ACC112 (cell line): ENCODE measurements around the gene EVI2B.

Experiments
- H2AFZ ChIP-seq: fragments of 200-600 bp; sonication (generic); one replicate; pipeline ENCODE4 v1.6.0; 2017; ENCODE audit warnings: antibody characterized with exemption, low read length; ENCODE audit not compliant: unreplicated experiment
- H3K27ac ChIP-seq: fragments of 200-600 bp; sonication (generic); 2 replicates; pipeline ENCODE4 v1.5.1; 2014; ENCODE audit warnings: low read depth, mild to moderate bottlenecking, antibody characterized with exemption, low read length, moderate library complexity
- H3K27me3 ChIP-seq: fragments of 200-600 bp; sonication (generic); 2 replicates; pipeline ENCODE4 v1.6.1; 2014; ENCODE audit warnings: mild to moderate bottlenecking, antibody characterized with exemption, low read length, moderate library complexity, mixed read lengths; ENCODE audit not compliant: insufficient read depth
- H3K36me3 ChIP-seq: fragments of 200-600 bp; sonication (generic); 2 replicates; pipeline ENCODE4 v1.6.1; 2016; ENCODE audit warnings: mild to moderate bottlenecking, antibody characterized with exemption, low read length, moderate library complexity, mixed read lengths; ENCODE audit not compliant: insufficient read depth
- H3K4me1 ChIP-seq: fragments of 200-600 bp; sonication (generic); one replicate; pipeline ENCODE4 v1.6.1; 2016; ENCODE audit warnings: low read length, mixed read lengths; ENCODE audit not compliant: insufficient read depth, unreplicated experiment, control insufficient read depth
- H3K4me3 ChIP-seq: fragments of 200-600 bp; sonication (generic); 2 replicates; pipeline ENCODE4 v1.5.1; 2014; ENCODE audit warnings: mild to moderate bottlenecking, low read depth, low read length
- H3K79me2 ChIP-seq: fragments of 200-600 bp; sonication (generic); one replicate; pipeline ENCODE4 v1.6.0; 2016; ENCODE audit warnings: low read length; ENCODE audit not compliant: control insufficient read depth, unreplicated experiment, insufficient read depth

The EVI2B gene

GRCh38 chr17:31311526-31311925 is 2.3 kb downstream of the EVI2B start:
- H3K4me1 ChIP-seq, result peaks cover 14% of the 10 kb centered on the region

GRCh38 chr17:31310886-31311285 is 3.0 kb downstream of the EVI2B start:
- no peak overlapping the region for H3K4me3 ChIP-seq
- no peaks in the 10 kb centered on the region for H3K36me3 ChIP-seq
- H3K27me3 ChIP-seq, result no peaks in the 10 kb centered on the region
- H3K79me2 ChIP-seq, result peaks cover 14% of the 10 kb centered on the region
- no peak overlapping the region for H3K27ac ChIP-seq
- H2AFZ ChIP-seq, result no peak overlapping the region
- H3K4me1 ChIP-seq, result peaks cover 14% of the 10 kb centered on the region

More at GRCh38 chr17:31311526-31311925, 2.3 kb downstream of the EVI2B start:
- no peak overlapping the region for H3K27ac ChIP-seq
- no peak overlapping the region for H3K4me3 ChIP-seq
- no peaks in the 10 kb centered on the region for H3K27me3 ChIP-seq
- peaks cover 14% of the 10 kb centered on the region for H3K79me2 ChIP-seq
- no peaks in the 10 kb centered on the region for H3K36me3 ChIP-seq
- no peak overlapping the region for H2AFZ ChIP-seq

- no peak overlapping the region for H3K27ac ChIP-seq
- H3K36me3 ChIP-seq, result peaks cover 2% of the 10 kb centered on the region
- H3K4me3 ChIP-seq, result no peak overlapping the region
- no peak overlapping the region for H2AFZ ChIP-seq
- H3K79me2 ChIP-seq, result peaks cover 14% of the 10 kb centered on the region
- H3K27me3 ChIP-seq, result no peaks in the 10 kb centered on the region
- peaks cover 14% of the 10 kb centered on the region for H3K4me1 ChIP-seq
These were observed 3.6 kb downstream of the EVI2B start for GRCh38 chr17:31310260-31310659.

GRCh38 chr17:31309556-31309955 is 4.3 kb downstream of the EVI2B start:
- H2AFZ ChIP-seq, result no peak overlapping the region
- peaks cover 8% of the 10 kb centered on the region for H3K4me1 ChIP-seq
- no peak overlapping the region for H3K27ac ChIP-seq
- no peaks in the 10 kb centered on the region for H3K27me3 ChIP-seq
- H3K36me3 ChIP-seq, result peaks cover 9% of the 10 kb centered on the region
- H3K4me3 ChIP-seq, result no peak overlapping the region
- peaks cover 20% of the 10 kb centered on the region for H3K79me2 ChIP-seq

- Histone ChIP-seq H3K36me3 (peaks cover 13% of the 10 kb centered on the region), H3K79me2 (peaks cover 20% of the 10 kb centered on the region), H3K4me3 (no peak overlapping the region), H2AFZ (no peak overlapping the region), H3K4me1 (peaks cover 5% of the 10 kb centered on the region), H3K27ac (no peak overlapping the region), H3K27me3 (no peaks in the 10 kb centered on the region)
These were observed 5.2 kb downstream of the EVI2B start for GRCh38 chr17:31308372-31309334.

- Histone ChIP-seq H3K27me3 (no peaks in the 10 kb centered on the region), H2AFZ (no peak overlapping the region), H3K79me2 (peaks cover 20% of the 10 kb centered on the region), H3K4me3 (no peak overlapping the region), H3K27ac (no peak overlapping the region), H3K36me3 (peaks cover 16% of the 10 kb centered on the region), H3K4me1 (peaks cover 5% of the 10 kb centered on the region)
These were observed 6.2 kb downstream of the EVI2B start for GRCh38 chr17:31307640-31308039.

- Histone ChIP-seq H3K27me3 (no peaks in the 10 kb centered on the region), H2AFZ (no peak overlapping the region), H3K4me3 (no peak overlapping the region), H3K79me2 (peaks cover under 1% of the 10 kb centered on the region), H3K36me3 (peaks cover 8% of the 10 kb centered on the region; the same call in 1 of the 2 replicates), H3K4me1 (no peaks in the 10 kb centered on the region), H3K27ac (no peak overlapping the region)
These were observed 14.2 kb downstream of the EVI2B start for GRCh38 chr17:31299624-31300023.

- no peaks in the 10 kb centered on the region for H3K27me3 ChIP-seq
- H3K4me3 ChIP-seq, result no peak within 1 kb of the TSS
- H3K36me3 ChIP-seq, result no peaks in the 10 kb centered on the region
- no peak within 1 kb of the TSS for H3K27ac ChIP-seq
- H3K4me1 ChIP-seq, result no peaks in the 10 kb centered on the region
- no peaks in the 10 kb centered on the region for H3K79me2 ChIP-seq
- H2AFZ ChIP-seq, result no peak within 1 kb of the TSS
These were observed 16.8 kb downstream of the EVI2B start, which contains the start of gene OMG for GRCh38 chr17:31297090-31297489. TSS of gene OMG (minus strand) at chr17:31297239. CDS start at chr17:31296331, 908 bp downstream.

GRCh38 chr17:31296142-31296541 is 17.7 kb downstream of the EVI2B start:
- Histone ChIP-seq H3K36me3 (no peaks in the 10 kb centered on the region), H3K4me1 (no peaks in the 10 kb centered on the region), H3K27ac (no peak overlapping the region), H2AFZ (no peak overlapping the region), H3K4me3 (no peak overlapping the region), H3K79me2 (no peaks in the 10 kb centered on the region), H3K27me3 (no peaks in the 10 kb centered on the region)

GRCh38 chr17:31295489-31295871 is 18.4 kb downstream of the EVI2B start:
- no peaks in the 10 kb centered on the region for H3K36me3 ChIP-seq
- no peaks in the 10 kb centered on the region for H3K79me2 ChIP-seq
- H3K27ac ChIP-seq, result no peak overlapping the region
- H2AFZ ChIP-seq, result no peak overlapping the region
- H3K27me3 ChIP-seq, result no peaks in the 10 kb centered on the region
- no peaks in the 10 kb centered on the region for H3K4me1 ChIP-seq
- no peak overlapping the region for H3K4me3 ChIP-seq
